H1 (cell line): Measurements from ENCODE around the gene PHACTR2. TPM values are rescaled to one million over a fixed set of nuclear protein-coding genes. Genes with fewer than 3 reads are reported as not detected.

ENCODE experiments used
- CTCF ChIA-PET: fragments of 300-600 bp; sonication (Branson Sonifier 250); formaldehyde crosslinking; loops from one replicate; lab custom pipeline; 2021; ENCODE audit not compliant: partially characterized antibody; lab: Charles Lee
- POLR2A ChIA-PET: fragments of 300-600 bp; sonication (Branson Sonifier 250); formaldehyde crosslinking; loops from one replicate; lab custom pipeline; 2021; ENCODE audit warnings: inconsistent platforms; ENCODE audit not compliant: partially characterized antibody; lab: Charles Lee
- DNase-seq, 2 experiments: peaks; one replicate each; pipeline versions ENCODE4 v3.0.0 to v3.0.0-alpha.2; 2010 to 2022; ENCODE audit warnings: low spot score in 2 of 2, low read depth in 1 of 2, mixed read lengths in 1 of 2
- FAIRE-seq: peaks from 2 replicates; lab custom pipeline; 2011; peaks lifted over from hg19 to GRCh38; lab: Jason Lieb, UNC
- H2AFZ ChIP-seq: 2 replicates; pipeline ENCODE4 v1.8.1; 2012; ENCODE audit warnings: low read length, inconsistent platforms
- H2AK5ac ChIP-seq: 2 replicates; pipeline ENCODE4 v1.6.1; 2013; ENCODE audit warnings: low read depth, low read length
- H2BK120ac ChIP-seq: replicated peaks from 2 replicates; pipeline ENCODE3; 2013; ENCODE audit warnings: low read depth, low read length, inconsistent platforms
- H2BK12ac ChIP-seq: 2 replicates; pipeline ENCODE4 v1.6.1; 2013; ENCODE audit warnings: low read depth, low read length
- H2BK15ac ChIP-seq: 2 replicates; pipeline ENCODE4 v1.6.1; 2013; ENCODE audit warnings: low read length
- H2BK20ac ChIP-seq: 2 replicates; pipeline ENCODE4 v1.6.1; 2013; ENCODE audit warnings: low read length
- H2BK5ac ChIP-seq: 2 replicates; pipeline ENCODE4 v1.6.1; 2013; ENCODE audit warnings: low read depth, low read length
- H3K14ac ChIP-seq: 2 replicates; pipeline ENCODE4 v1.6.1; 2013; ENCODE audit warnings: inconsistent platforms; ENCODE audit not compliant: insufficient read length
- H3K18ac ChIP-seq: 2 replicates; pipeline ENCODE4 v1.6.1; 2013; ENCODE audit warnings: low read length; ENCODE audit errors: extremely low read depth
- H3K23ac ChIP-seq: 2 replicates; pipeline ENCODE4 v1.6.1; 2013; ENCODE audit warnings: inconsistent platforms; ENCODE audit not compliant: insufficient read length
- H3K23me2 ChIP-seq: 2 replicates; pipeline ENCODE4 v1.6.1; 2013; ENCODE audit warnings: low read depth, low read length
- H3K27ac ChIP-seq: 2 replicates; pipeline ENCODE4 v1.6.1; 2011; ENCODE audit warnings: low read depth, low read length, inconsistent platforms
- H3K27me3 ChIP-seq, 4 experiments: replicated peaks in 1 of 4; 1 replicate in 1 of 4; 2 replicates in 3 of 4; pipeline versions ENCODE4 v1.6.1 to v1.8.1; 2011 to 2013; ENCODE audit warnings: low read length in 3 of 4, mild to moderate bottlenecking in 3 of 4, inconsistent platforms in 2 of 4, mixed read lengths in 2 of 4, moderate library complexity in 1 of 4; ENCODE audit not compliant: control insufficient read depth in 3 of 4, insufficient read depth in 3 of 4; ENCODE audit errors: extremely low read depth in 1 of 4
- H3K36me3 ChIP-seq, 4 experiments: 2 replicates each; pipeline versions ENCODE4 v1.6.1 to v1.8.1; 2011 to 2013; ENCODE audit warnings: mild to moderate bottlenecking in 4 of 4, low read length in 3 of 4, moderate library complexity in 2 of 4, control low read depth in 1 of 4, inconsistent platforms in 1 of 4; ENCODE audit not compliant: insufficient read depth in 4 of 4, control insufficient read depth in 2 of 4
- H3K4ac ChIP-seq: replicated peaks from 2 replicates; pipeline ENCODE3; 2013; ENCODE audit warnings: low read length, low read depth, mixed read lengths, inconsistent platforms; ENCODE audit not compliant: insufficient read length
- H3K4me1 ChIP-seq, 4 experiments: replicated peaks in 1 of 4; 1 replicate in 1 of 4; 2 replicates in 3 of 4; pipeline versions ENCODE4 v1.6.1 to v1.8.1; 2011 to 2013; ENCODE audit warnings: low read length in 3 of 4, inconsistent platforms in 2 of 4, mixed read lengths in 1 of 4; ENCODE audit not compliant: insufficient read depth in 4 of 4, control insufficient read depth in 3 of 4
- H3K4me2 ChIP-seq, 2 experiments: 2 replicates each; pipeline versions ENCODE4 v1.6.1 to v1.8.1; 2011 to 2013; ENCODE audit warnings: low read depth in 2 of 2, low read length in 2 of 2, control low read depth in 1 of 2, inconsistent platforms in 1 of 2, mild to moderate bottlenecking in 1 of 2; ENCODE audit not compliant: insufficient read depth in 1 of 2
- H3K4me3 ChIP-seq, 4 experiments: fragments of 200-600, 300-600 bp in 1 of 4; sonication (generic), shearing (Covaris generic), sonication (Bioruptor Twin) in 1 of 4; 2 replicates each; pipeline versions ENCODE4 v1.5.1 to v1.8.1; 2011 to 2016; ENCODE audit warnings: low read length in 4 of 4, low read depth in 3 of 4, control low read depth in 2 of 4, inconsistent platforms in 2 of 4, mild to moderate bottlenecking in 2 of 4, mixed read lengths in 1 of 4, moderate library complexity in 1 of 4; ENCODE audit not compliant: insufficient read depth in 2 of 4; ENCODE audit errors: extremely low read depth in 1 of 4
- H3K56ac ChIP-seq: replicated peaks from 2 replicates; pipeline ENCODE3; 2013; ENCODE audit warnings: low read depth, mild to moderate bottlenecking, mixed read lengths, low read length, inconsistent platforms; ENCODE audit not compliant: insufficient read length
- H3K79me1 ChIP-seq: 2 replicates; pipeline ENCODE4 v1.6.1; 2013; ENCODE audit warnings: low read depth, low read length, control low read depth
- H3K79me2 ChIP-seq, 2 experiments: 2 replicates each; pipeline versions ENCODE4 v1.6.1 to v1.8.1; 2012 to 2013; ENCODE audit warnings: low read length in 2 of 2, mild to moderate bottlenecking in 2 of 2, inconsistent platforms in 1 of 2; ENCODE audit not compliant: insufficient read depth in 2 of 2, control insufficient read depth in 1 of 2
- H3K9ac ChIP-seq, 4 experiments: replicated peaks in 1 of 4; 1 replicate in 1 of 4; 2 replicates in 3 of 4; pipeline versions ENCODE4 v1.6.1 to v1.8.1; 2011 to 2013; ENCODE audit warnings: low read depth in 3 of 4, low read length in 3 of 4, control low read depth in 2 of 4, mild to moderate bottlenecking in 2 of 4, moderate library complexity in 2 of 4, inconsistent platforms in 1 of 4; ENCODE audit errors: extremely low read depth in 1 of 4
- H3K9me3 ChIP-seq, 2 experiments: 2 replicates each; pipeline versions ENCODE4 v1.6.1 to v1.8.1; 2012 to 2013; ENCODE audit warnings: mild to moderate bottlenecking in 2 of 2, moderate library complexity in 2 of 2, control low read depth in 1 of 2, inconsistent platforms in 1 of 2, low read depth in 1 of 2, low read length in 1 of 2, mixed read lengths in 1 of 2; ENCODE audit not compliant: insufficient read depth in 2 of 2
- H4K20me1 ChIP-seq, 2 experiments: replicated peaks in 1 of 2; 2 replicates each; pipeline versions ENCODE3 to v1.8.1; 2011 to 2013; ENCODE audit warnings: inconsistent platforms in 2 of 2, low read length in 2 of 2, mild to moderate bottlenecking in 1 of 2; ENCODE audit not compliant: insufficient read depth in 2 of 2, control insufficient read depth in 1 of 2
- H4K5ac ChIP-seq: 2 replicates; pipeline ENCODE4 v1.6.1; 2013; ENCODE audit warnings: low read length, low read depth, mixed read lengths, inconsistent platforms; ENCODE audit not compliant: insufficient read length
- H4K8ac ChIP-seq: 2 replicates; pipeline ENCODE4 v1.8.0; 2013; ENCODE audit warnings: mild to moderate bottlenecking, moderate library complexity, low read length, inconsistent platforms; ENCODE audit not compliant: insufficient read depth; ENCODE audit errors: extremely low read depth
- H4K91ac ChIP-seq: replicated peaks from 2 replicates; pipeline ENCODE3; 2013; ENCODE audit warnings: low read length, mixed read lengths, inconsistent platforms; ENCODE audit not compliant: insufficient read length
- BRCA1 ChIP-seq: IDR thresholded peaks from 2 replicates; pipeline ENCODE4 v1.6.1; 2012; ENCODE audit warnings: low read depth, low read length, improper control_type of control experiment
- CHD2 ChIP-seq: IDR thresholded peaks from 2 replicates; pipeline ENCODE4 v1.6.1; 2012; ENCODE audit warnings: low read length, improper control_type of control experiment
- FOSL1 ChIP-seq: IDR thresholded peaks from 2 replicates; pipeline ENCODE4 v1.6.1; 2011; ENCODE audit warnings: mild to moderate bottlenecking, low read depth, low read length, moderate library complexity; ENCODE audit not compliant: insufficient read depth
- RAD21 ChIP-seq, 2 experiments: IDR thresholded peaks in 1 of 2; conservative IDR thresholded peaks in 1 of 2; 2 replicates each; pipeline ENCODE4 v1.6.1; 2011; ENCODE audit warnings: low read depth in 2 of 2, low read length in 2 of 2, improper control_type of control experiment in 1 of 2, inconsistent platforms in 1 of 2, mild to moderate bottlenecking in 1 of 2, moderate library complexity in 1 of 2
- SIRT6 ChIP-seq: IDR thresholded peaks from one replicate; pipeline ENCODE4 v1.7.1; 2012; ENCODE audit warnings: low read length, inconsistent platforms
- SP2 ChIP-seq: IDR thresholded peaks from 2 replicates; pipeline ENCODE4 v1.6.1; 2012; ENCODE audit warnings: mild to moderate bottlenecking, low read length, inconsistent platforms
- TCF12 ChIP-seq: IDR thresholded peaks from 2 replicates; pipeline ENCODE4 v1.6.1; 2011; ENCODE audit warnings: low read depth, mild to moderate bottlenecking, low read length
- WGBS, 2 experiments: shearing (Covaris generic) in 1 of 2; methylation state at CpG; one replicate each; pipeline versions ENCODE4 v1.1.6 to v1.1.7; 2013 to 2015; ENCODE audit warnings: low lambda C conversion rate in 2 of 2, mixed read lengths in 2 of 2, inconsistent platforms in 1 of 2, low coverage in 1 of 2, missing lambda C conversion rate in 1 of 2; ENCODE audit not compliant: insufficient replicate concordance in 2 of 2, insufficient coverage in 1 of 2, insufficient read length in 1 of 2; ENCODE audit errors: extremely low coverage in 1 of 2, missing lambda C conversion rate in 1 of 2; 5-methylcytosine and 5-hydroxymethylcytosine counted together
- polyA plus RNA-seq, 7 experiments: library from polyadenylated mRNA; depleted of rRNA in 3 of 7; stranded (reverse) in 5 of 7; unstranded in 2 of 7; fragments of >200 nt in 5 of 7; fragments of 200-250 nt in 2 of 7; gene quantifications; 1 replicate in 5 of 7; 2 replicates in 1 of 7; 4 replicates in 1 of 7; pipeline versions ENCODE4 v1.2.1 to v1.2.3, GENCODE V29; 2011 to 2013; ENCODE audit warnings: missing spikeins in 2 of 7, mixed read lengths in 2 of 7
- total RNA-seq: library from RNA; stranded (reverse); fragmentation: NEBNext Ultra II Directional; extraction: Animal tissue kit (Norgen Biotek cat#: 25700); gene quantifications from 2 replicates; pipeline ENCODE4 v1.2.1, GENCODE V29; 2021

PHACTR2 gene
- total and polyA plus RNA-seq, 2 of the 8 experiments (the other 6 are each of a cell fraction or from before 2014, with no cell fraction given): 16.9 to 131 TPM

DNA sequence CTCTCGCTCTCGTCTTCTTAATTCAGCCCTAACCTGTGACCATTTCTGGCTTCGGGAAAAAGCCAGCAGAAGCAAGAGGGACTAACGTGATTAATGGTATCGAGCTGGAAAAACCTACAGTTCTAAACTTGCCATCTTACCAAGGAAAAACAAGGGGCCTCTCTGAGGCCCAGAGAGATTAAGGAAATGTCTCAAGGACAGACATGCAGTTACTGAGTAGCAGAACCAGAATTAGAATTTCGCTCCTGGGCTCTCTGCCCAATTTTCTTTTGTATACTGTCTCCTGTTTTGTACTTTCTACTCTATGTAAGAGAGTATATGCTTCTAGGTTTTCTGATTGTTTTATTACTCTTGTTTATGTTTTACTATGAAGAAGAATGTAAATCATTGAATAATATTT is 97.6 kb downstream of the PHACTR2 start:
- 97% methylated on average over 6 of the region's 6 CpGs; no CpG with 5 or more reads in 1 of the 2 experiments for WGBS, 2 experiments
- POLR2A ChIA-PET: no interaction called here
- Histone ChIP-seq H3K4me2 (no peak overlapping the region), H2BK120ac (no peak overlapping the region), H3K4me1 (no peaks in the 10 kb centered on the region), H3K27me3 (no peaks in the 10 kb centered on the region), H3K79me1 (no peaks in the 10 kb centered on the region), H2AFZ (no peak overlapping the region), H3K9me3 (no peaks in the 10 kb centered on the region), H3K9ac (no peak overlapping the region), H3K4me3 (no peak overlapping the region), H3K23me2 (no peaks in the 10 kb centered on the region), H3K56ac (no peak overlapping the region), H2AK5ac (no peak overlapping the region), H2BK20ac (no peak overlapping the region), H2BK15ac (no peak overlapping the region), H4K5ac (no peak overlapping the region), H2BK5ac (no peak overlapping the region), H3K27ac (no peak overlapping the region), H3K23ac (no peak overlapping the region), H4K20me1 (no peaks in the 10 kb centered on the region), H3K18ac (no peak overlapping the region), H4K91ac (no peak overlapping the region), H3K14ac (no peak overlapping the region), H3K4ac (no peak overlapping the region), H2BK12ac (no peak overlapping the region), H3K79me2 (no peaks in the 10 kb centered on the region), H4K8ac (no peak overlapping the region), H3K36me3 (peaks cover 5 to 70% (median 30%) of the 10 kb centered on the region in 4 experiments)
- no peak for FAIRE-seq
- no peak for DNase-seq
- CTCF ChIA-PET: interaction anchor here (1.6 kb wide), 1 partner anchor 165 kb away, joined by 3 read pairs; no protein-coding TSS in a partner anchor
- no peak for TF ChIP-seq TCF12
- no peak for TF ChIP-seq SP2
- no peak for TF ChIP-seq CHD2
- no peak for TF ChIP-seq RAD21 (IDR thresholded peaks at IDR 0.05 in 1 of 2, conservative IDR thresholded peaks at IDR 0.05 in 1 of 2; ENCODE audit: low read depth in 2 of 2, low read length in 2 of 2)
- TF ChIP-seq BRCA1: no peak
- TF ChIP-seq FOSL1: no peak
- TF ChIP-seq SIRT6: no peak
